Measurements from ENCODE around the gene KLHL24. TPM values are rescaled to one million over a fixed set of nuclear protein-coding genes. Genes with fewer than 3 reads are reported as not detected.

The KLHL24 gene, protein sequence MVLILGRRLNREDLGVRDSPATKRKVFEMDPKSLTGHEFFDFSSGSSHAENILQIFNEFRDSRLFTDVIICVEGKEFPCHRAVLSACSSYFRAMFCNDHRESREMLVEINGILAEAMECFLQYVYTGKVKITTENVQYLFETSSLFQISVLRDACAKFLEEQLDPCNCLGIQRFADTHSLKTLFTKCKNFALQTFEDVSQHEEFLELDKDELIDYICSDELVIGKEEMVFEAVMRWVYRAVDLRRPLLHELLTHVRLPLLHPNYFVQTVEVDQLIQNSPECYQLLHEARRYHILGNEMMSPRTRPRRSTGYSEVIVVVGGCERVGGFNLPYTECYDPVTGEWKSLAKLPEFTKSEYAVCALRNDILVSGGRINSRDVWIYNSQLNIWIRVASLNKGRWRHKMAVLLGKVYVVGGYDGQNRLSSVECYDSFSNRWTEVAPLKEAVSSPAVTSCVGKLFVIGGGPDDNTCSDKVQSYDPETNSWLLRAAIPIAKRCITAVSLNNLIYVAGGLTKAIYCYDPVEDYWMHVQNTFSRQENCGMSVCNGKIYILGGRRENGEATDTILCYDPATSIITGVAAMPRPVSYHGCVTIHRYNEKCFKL
- 30.2 and 31.7 TPM in 2 replicates for total RNA-seq

DNA sequence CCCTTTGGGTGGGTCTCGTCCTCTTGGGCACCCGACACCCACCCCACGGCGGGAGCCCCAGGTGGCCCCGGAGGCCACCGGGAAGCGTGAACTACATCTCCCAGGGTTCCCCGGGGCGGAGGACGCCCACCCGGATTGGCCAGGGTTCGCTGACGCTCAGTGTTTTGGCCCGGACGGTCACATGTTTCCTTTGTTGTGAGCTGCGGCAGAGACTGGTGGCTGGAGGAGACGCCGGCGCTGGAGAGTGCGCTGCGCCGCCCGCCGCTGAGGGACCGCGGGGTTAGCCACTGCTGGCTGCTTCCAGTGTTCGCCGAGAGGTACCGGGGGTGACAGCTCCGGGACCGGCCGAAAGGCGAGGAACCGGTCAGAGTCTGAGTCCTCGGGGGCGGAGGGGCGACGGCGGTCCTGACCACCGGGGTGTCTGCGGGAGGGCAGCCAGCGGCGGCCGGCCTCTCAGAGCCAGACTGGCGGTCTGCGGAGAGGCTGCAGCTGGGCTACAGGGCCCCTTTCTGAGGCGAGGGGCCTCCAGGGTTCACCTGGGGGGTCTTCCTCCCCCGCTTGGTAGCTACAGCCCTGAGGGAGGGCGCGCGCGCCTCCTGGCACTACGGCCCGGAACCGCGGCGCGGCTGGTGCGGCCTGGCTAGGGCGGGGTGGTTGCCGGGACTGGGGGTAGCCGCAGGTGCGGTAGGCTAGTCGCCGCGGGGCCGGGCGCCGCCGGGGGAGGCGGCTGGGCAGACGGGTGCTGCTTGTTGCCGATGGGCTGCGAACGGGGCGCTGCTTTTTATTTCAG, at the start of gene KLHL24:
Gene KLHL24, plus strand, starts transcription at position 193 of the 790 bp plus-strand sequence. CDS start 14,734 bp downstream, outside the sequence.

DNA sequence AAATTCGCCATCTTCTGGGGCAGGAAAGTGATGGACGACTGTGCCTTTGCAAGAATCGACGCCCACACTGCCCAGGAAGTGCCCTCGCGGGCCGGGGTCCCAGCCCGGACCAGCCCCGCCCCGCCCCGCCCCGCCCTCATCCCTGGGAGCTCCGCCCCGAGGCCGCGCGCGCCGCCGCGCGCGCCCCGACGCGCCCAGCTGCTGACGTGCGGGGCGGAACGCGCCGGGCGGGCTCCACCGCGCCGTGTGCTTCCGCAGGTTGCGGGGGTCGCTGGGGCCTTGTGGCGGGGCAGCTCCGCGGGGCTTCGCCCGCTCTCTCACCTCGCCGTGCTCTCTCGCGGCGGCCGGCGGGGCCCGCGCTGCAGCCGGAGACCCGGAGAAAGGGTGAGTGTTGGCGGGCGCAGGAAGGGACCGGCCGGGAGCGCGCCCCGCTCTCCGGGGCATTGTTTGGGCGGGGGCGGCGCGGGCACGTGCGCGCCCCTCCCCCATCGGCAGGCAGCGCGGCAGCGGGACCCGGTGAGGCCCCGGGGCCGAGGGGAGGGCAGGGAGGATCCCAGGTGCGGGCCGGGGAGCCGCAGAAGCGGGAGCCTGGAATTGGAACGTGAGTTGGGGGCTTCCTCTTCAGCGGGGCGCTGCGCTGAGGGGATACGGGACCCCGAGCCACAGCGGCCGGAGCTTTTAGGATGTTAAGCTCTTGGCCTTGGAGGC, 62.3 kb downstream of the KLHL24 start, which contains the start of gene YEATS2:
Gene YEATS2, plus strand, starts transcription at position 188 of the 708 bp plus-strand sequence. CDS start 17,366 bp downstream, outside the sequence.

Other genes starting within 250 kb of the KLHL24 start
- 0.58 TPM in 1 of 2 replicates, not detected in the other for gene MCF2L2, start 207.0 kb upstream of the KLHL24 start, total RNA-seq
- not detected in 2 replicates for gene KLHL6, start 79.9 kb upstream of the KLHL24 start, total RNA-seq
- 23.9 and 30.6 TPM in 2 replicates for gene YEATS2, start 62.2 kb downstream of the KLHL24 start, total RNA-seq
- gene MAP6D1, start 190.0 kb downstream of the KLHL24 start, total RNA-seq = 2.0 and 6.9 TPM in 2 replicates
- gene PARL, start 249.3 kb downstream of the KLHL24 start, total RNA-seq = 35.4 and 43.9 TPM in 2 replicates